SK-MEL-5 (cell line): ENCODE results near the gene ANKHD1. TPM values are rescaled to one million over a fixed set of nuclear protein-coding genes. Genes with fewer than 3 reads are reported as not detected.

Experiments used
- DNase-seq: peaks from one replicate; pipeline ENCODE4 v3.0.0-alpha.2; 2016; ENCODE audit warnings: low read depth, low spot score
- in situ Hi-C: cut with HindIII; loops from 2 replicates; pipeline ENCODE4 v1.10.0; 2016; ENCODE audit warnings: low sequenced_read_pairs, high pct_unique_total_duplicates, low pct_unique_long_range_greater_than_20kb
- total RNA-seq: library from RNA; depleted of rRNA; stranded (reverse); fragments of >200 nt; shearing (Covaris generic); gene quantifications from 2 replicates; pipeline ENCODE4 v1.2.3, GENCODE V29; 2014

Gene ANKHD1
- total RNA-seq, 1 experiment from 2014 or later: 59.4 TPM

GRCh38 chr5:140550147-140551079, 148.8 kb downstream of the ANKHD1 start:
- in situ Hi-C loops: no loop called here
- DNase-seq: no peak

GRCh38 chr5:140551872-140552271, 150.2 kb downstream of the ANKHD1 start:
- in situ Hi-C loops: no loop called here
- no peak for DNase-seq

GRCh38 chr5:140553657-140554056, 152.0 kb downstream of the ANKHD1 start:
- DNase-seq: no peak

GRCh38 chr5:140554454-140554853, 152.8 kb downstream of the ANKHD1 start:
- in situ Hi-C loops: no loop called here

More at GRCh38 chr5:140553657-140554056, 152.0 kb downstream of the ANKHD1 start:
- in situ Hi-C loops: no loop called here

GRCh38 chr5:140555747-140556312, 154.2 kb downstream of the ANKHD1 start:
- in situ Hi-C loops: no loop called here
- no peak for DNase-seq

More at GRCh38 chr5:140554454-140554853, 152.8 kb downstream of the ANKHD1 start:
- no peak for DNase-seq

GRCh38 chr5:140556438-140556837, 154.8 kb downstream of the ANKHD1 start:
- no peak for DNase-seq
- in situ Hi-C loops: no loop called here

- peak; percentile 88 for DNase-seq
- in situ Hi-C loops: no loop called here
Measured at GRCh38 chr5:140557136-140557805, 155.6 kb downstream of the ANKHD1 start, which contains the start of gene SRA1. Gene SRA1, minus strand, starts transcription at chr5:140557473. Its CDS starts 21 bp downstream, at chr5:140557452.

- no peak for DNase-seq
- in situ Hi-C loops: no loop called here
Measured at GRCh38 chr5:140557965-140558364, 156.3 kb downstream of the ANKHD1 start.

GRCh38 chr5:140558542-140558941, 156.9 kb downstream of the ANKHD1 start:
- DNase-seq: no peak
- in situ Hi-C loops: no loop called here

- in situ Hi-C loops: no loop called here
- DNase-seq: no peak
Measured at GRCh38 chr5:140560227-140560626, 158.6 kb downstream of the ANKHD1 start.

- no peak for DNase-seq
- in situ Hi-C loops: no loop called here
Measured at GRCh38 chr5:140561753-140562523, 160.3 kb downstream of the ANKHD1 start.

GRCh38 chr5:140563596-140563995, 162.0 kb downstream of the ANKHD1 start:
- DNase-seq: no peak
- in situ Hi-C loops: no loop called here

- in situ Hi-C loops: no loop called here
- DNase-seq: peak; percentile 98
Measured at GRCh38 chr5:140564196-140565023, 162.8 kb downstream of the ANKHD1 start, which contains the start of the genes APBB3 and SLC35A4. Gene APBB3, minus strand, starts transcription at chr5:140564598. Its CDS starts 353 bp downstream, at chr5:140564245. Gene SLC35A4, plus strand, starts transcription at chr5:140564828. Its CDS starts 2,342 bp downstream, at chr5:140567170.

- in situ Hi-C loops: no loop called here
- DNase-seq: no peak
Measured at GRCh38 chr5:140565024-140565779, 163.6 kb downstream of the ANKHD1 start.

- in situ Hi-C loops: no loop called here
- DNase-seq: no peak
Measured at GRCh38 chr5:140565780-140566095, 164.1 kb downstream of the ANKHD1 start.

- in situ Hi-C loops: no loop called here
- no peak for DNase-seq
Measured at GRCh38 chr5:140566665-140567064, 165.0 kb downstream of the ANKHD1 start.
